GM18519 (cell line): Measurements from ENCODE around the gene PHC1.
"Not testable (repeated sequence)": the region's sequence is repeated elsewhere in the genome, so short reads cannot be mapped to it uniquely, and the experiment has no call there.

Source experiments
- ATAC-seq: cut with Tn5 transposase; IDR thresholded peaks from one replicate; pipeline ENCODE4 v1.9.1; 2021; ENCODE audit warnings: mild to moderate bottlenecking, moderate library complexity; ENCODE audit not compliant: unreplicated experiment, low FRiP score

The PHC1 gene

DNA sequence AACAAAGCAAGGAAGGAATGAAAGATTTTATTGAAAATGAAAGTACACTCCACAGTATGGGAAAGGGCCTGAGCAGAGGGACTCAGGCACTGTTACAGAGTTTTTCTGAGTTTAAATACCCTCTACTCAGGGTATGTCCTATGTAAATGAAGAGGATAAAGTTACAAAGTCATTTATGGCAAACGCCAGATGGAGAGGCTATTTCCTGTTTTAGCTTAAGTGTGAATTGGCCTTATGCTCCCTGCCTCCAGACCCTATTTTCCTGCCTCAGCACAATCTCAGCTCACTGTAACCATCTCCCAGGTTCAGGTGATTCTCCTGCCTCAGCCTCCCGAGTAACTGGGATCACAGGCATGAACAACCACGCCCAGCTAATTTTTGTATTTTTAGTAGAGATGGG lies 6.8 kb upstream of the PHC1 start:
- no peak for ATAC-seq

GRCh38 chr12:8909752-8910151 lies 4.6 kb upstream of the PHC1 start:
- ATAC-seq: no peak

DNA sequence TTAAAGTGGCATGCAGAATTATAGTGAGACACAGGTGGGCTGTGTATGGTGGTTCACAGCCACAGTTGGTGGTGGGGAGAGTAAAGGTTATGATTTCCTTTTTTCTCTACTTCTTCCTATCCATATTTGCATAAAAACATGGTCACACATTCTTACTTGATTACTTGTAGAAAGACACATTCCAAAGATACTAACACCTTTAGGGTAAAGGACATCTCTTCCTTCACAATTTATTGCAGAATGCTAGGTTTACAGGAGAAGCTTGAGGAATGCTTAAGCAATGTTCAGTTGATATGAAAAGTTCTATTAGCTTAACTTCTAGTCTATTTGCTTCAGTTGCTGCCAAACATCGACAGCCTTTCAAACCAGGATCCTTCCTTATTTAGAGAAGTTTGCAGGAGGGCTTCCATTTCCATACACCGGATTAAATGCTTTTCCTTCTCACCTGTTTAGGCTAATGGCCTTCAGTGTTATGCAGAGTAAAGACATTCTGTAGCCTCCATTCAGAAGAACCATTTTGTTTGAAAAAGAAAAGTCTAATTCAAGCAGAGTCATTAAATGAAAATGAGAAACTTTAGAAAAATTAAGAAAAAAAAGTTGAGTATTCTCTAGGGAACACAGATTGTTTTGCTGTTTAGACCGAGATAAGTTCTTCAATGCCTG lies 2.6 kb upstream of the PHC1 start:
- no peak for ATAC-seq

- ATAC-seq: no peak
Observed at GRCh38 chr12:8912914-8913313, 1.4 kb upstream of the PHC1 start.

GRCh38 chr12:8913702-8914032 lies 642 bp upstream of the PHC1 start:
- ATAC-seq: no peak

DNA sequence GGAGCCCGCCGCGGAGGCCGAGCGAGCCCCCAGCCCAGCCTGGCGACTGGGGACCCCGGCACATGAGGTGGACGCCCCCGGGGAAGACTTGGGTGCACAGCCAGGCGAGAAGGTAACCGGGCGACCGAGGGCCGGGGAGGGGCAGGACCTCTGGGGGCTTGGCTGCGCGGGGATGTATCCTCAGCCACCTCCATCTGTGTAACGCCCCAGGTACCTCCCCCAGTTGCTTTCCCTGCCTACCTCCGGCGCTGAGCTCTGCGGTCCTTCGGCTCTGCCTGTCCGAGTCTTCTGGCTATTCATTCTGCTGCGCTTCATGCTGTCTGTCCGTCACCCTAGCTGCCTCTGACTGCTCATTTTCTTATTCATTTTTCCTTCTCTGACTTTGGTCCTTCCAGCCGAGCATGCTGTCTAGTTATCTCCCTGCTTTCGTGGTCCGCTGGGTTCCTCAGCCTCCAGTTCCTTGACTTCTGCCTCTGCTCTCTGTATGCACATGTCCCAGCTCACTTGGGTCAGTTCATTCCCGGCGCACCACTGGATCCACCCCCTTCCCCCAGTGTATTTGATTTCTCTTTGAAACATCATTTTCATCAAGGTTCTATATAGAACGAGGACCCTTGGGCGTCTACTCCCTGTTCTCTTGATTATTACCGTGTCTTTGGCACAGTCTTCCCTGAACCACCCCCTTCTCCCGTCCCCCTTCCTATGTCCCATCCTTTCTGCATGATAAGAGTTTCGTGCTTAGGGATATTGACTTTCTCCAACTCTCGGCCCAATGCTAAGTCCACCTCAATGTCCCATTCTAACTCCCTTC lies 612 bp downstream of the PHC1 start:
- peak; percentile 27 for ATAC-seq

GRCh38 chr12:8916154-8916553 lies 1.8 kb downstream of the PHC1 start:
- no peak for ATAC-seq

DNA sequence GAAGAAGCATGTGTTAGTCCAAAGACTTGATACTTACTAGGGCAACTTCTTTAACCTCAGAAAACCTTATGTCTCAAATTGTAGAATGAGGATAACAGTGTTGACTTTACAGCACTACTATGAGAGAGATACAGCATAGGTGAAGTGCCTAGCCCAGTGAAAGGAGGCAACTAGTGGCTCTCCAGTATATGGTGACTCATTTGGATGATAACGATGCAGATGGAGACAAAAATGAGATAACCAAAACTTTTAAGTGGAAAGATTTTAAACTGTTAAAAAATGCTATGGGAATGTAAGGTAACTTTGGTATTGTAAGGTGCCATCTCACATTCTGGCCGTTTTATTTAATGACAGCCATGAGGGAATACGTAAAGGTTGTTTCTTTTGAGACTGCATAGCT lies 2.7 kb downstream of the PHC1 start:
- ATAC-seq: no peak

- no peak for ATAC-seq
Observed at GRCh38 chr12:8917751-8918150, 3.4 kb downstream of the PHC1 start.

DNA sequence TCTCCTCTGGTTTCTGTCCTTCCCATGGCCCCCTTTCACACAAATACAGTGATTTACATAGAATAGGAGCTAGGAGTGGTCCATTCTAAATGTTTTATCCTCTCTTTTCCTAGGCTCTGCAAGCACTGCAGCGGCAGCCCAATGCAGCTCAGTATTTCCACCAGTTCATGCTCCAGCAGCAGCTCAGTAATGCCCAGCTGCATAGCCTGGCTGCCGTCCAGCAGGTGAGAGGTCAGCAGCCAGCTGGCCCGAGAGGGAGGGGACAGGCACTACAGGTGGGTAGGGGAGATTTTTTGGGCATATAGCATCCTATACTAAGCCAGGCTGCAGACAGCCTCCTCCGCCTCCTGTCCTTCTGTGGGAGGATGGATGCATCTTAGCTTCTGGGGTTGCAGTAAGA lies 5.3 kb downstream of the PHC1 start:
- not testable (repeated sequence) for ATAC-seq

GRCh38 chr12:8922544-8922943 lies 8.2 kb downstream of the PHC1 start:
- no peak for ATAC-seq

- not testable (repeated sequence) for ATAC-seq
Observed at GRCh38 chr12:8930655-8931323, 16.5 kb downstream of the PHC1 start.

- not testable (repeated sequence) for ATAC-seq
Observed at GRCh38 chr12:8932464-8932863, 18.2 kb downstream of the PHC1 start.

DNA sequence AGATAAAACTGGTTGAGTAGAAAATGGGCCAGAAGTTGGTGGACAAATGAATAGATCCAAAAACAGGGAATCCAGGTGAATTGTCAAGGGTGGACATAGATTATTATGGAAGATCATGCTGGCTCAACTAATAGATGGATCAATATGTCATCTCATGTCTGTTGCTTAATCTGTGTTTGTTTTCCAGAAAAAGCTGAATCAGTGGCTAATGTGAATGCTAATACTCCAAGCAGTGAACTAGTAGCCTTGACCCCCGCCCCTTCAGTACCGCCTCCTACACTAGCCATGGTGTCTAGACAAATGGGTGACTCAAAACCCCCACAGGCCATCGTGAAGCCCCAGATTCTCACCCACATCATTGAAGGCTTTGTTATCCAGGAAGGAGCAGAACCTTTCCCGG lies 19.8 kb downstream of the PHC1 start:
- not testable (repeated sequence) for ATAC-seq

GRCh38 chr12:8936735-8937134 lies 22.4 kb downstream of the PHC1 start:
- no peak for ATAC-seq

DNA sequence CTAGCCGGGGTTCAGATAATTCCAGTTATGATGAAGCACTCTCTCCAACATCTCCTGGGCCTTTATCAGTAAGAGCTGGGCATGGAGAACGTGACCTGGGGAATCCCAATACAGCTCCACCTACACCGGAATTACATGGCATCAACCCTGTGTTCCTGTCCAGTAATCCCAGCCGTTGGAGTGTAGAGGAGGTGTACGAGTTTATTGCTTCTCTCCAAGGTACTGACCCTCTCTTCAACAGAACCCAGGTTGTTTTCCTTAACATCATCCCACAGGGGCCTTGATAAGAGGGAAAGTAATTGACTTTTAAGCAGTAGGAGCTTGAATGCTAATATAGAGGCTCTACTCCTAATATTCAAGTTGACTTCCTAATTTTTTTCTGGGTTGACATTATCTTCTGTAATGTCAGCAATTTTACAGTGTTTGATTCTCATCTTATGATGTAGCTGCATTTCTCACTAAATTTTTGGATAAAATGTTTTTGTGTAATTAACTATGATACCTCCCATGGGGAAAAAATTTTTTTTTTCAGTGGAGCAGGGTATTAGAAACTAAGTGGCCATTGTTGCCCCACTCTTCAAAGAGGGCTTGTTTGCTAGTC lies 23.6 kb downstream of the PHC1 start:
- ATAC-seq: not testable (repeated sequence)

DNA sequence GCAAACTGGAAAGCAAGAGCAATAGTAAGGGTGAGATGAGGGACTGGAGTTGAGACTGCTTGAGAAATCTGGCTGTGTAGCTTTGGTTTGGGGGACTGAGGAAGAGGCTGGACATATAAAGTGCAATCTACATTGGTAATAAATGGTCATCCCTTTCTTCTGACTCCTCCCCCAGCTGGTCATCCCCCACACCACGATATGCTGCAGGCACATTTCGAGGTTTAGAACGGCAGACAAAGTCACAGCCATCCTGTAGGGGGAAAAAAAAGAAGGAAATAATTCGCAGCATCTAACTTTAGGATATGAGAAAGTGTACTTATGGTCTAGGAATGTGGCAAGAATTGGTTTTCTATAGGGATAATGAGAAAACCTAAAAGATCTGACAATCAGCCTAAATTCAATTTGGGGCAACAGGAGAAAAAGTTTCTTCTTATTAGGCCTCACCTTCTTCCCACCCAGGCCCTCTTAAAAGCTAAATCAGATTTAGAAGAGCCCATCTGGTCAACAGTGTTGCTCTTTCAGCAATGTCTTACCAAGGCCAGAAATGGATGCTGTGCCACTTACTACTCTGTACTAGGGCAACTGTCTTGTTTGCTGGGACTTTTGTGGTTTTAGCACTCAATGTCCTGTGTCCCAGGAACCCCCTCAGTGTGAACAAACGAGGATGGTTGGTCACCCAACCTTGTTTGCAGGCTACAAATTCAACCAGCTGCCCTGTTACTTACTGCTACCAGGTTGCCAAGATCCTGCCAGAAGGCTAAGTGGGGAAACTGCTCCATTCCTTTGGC lies 27.6 kb downstream of the PHC1 start:
- ATAC-seq: no peak

- no peak for ATAC-seq
Observed at GRCh38 chr12:8943565-8944186, 29.4 kb downstream of the PHC1 start.

DNA sequence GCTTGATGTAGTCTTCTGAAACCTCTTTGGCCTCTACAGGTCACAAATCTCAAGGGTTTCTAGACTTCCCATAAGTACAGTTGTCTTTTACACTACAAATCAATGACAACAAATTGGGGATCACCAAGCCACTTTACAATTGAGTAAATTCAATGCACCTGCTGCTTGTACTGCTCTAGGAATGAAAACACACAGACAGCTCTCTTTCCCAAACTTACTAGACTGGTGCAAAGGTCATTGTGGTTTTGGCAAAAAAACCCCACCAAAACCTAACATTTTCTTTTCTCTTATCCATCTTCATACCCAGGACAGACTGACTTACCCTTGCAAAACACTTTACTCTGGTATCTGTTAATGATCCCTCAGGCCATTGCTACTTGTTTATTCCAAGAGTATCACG lies 32.4 kb downstream of the PHC1 start:
- ATAC-seq: no peak

DNA sequence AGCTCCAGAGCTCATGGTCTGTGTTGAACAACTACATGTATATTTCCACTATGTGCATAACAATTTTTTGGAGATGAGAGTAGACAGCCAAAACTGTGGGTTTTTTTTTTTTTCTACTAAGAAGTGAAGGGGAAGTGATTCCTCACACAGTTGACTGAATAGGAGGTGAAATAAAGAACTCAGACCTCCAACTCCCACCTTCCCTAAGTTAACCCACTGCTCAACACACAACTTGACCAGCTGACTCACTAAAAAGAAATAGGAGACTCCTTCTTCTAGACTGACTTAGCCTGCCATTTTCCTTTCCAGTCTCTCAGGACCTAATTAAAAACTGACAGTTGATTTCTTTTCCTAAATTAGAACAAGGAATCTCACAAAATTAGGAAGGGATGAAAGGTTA lies 33.4 kb downstream of the PHC1 start:
- ATAC-seq: no peak
